ENCODE measurements around the gene RPL10A. TPM values are rescaled to one million over a fixed set of nuclear protein-coding genes. Genes with fewer than 3 reads are reported as not detected.
"Not testable (repeated sequence)": the region's sequence is repeated elsewhere in the genome, so short reads cannot be mapped to it uniquely, and the experiment has no call there.

The RPL10A gene
- total RNA-seq, 1 experiment from 2014 or later: 1,082 TPM

GRCh38 chr6:35429463-35429862 is 38.7 kb upstream of the RPL10A start:
- Histone ChIP-seq H3K36me3 (ENCODE audit: control insufficient read depth, insufficient read depth, low read length) (no peaks in the 10 kb centered on the region), H3K4me1 (no peaks in the 10 kb centered on the region; the same call in 1 of the 2 replicates), H3K4me3 (ENCODE audit: low read depth, low read length) (no peak overlapping the region), H3K9me3 (no peaks in the 10 kb centered on the region), H3K27me3 (replicated peaks; ENCODE audit: control insufficient read depth, insufficient read depth, low read length) (no peaks in the 10 kb centered on the region)
- Mint-ChIP-seq H3K27me3 (ENCODE audit: insufficient read depth, unreplicated experiment) (no peaks in the 10 kb centered on the region), H3K27ac (ENCODE audit: unreplicated experiment) (no peak overlapping the region), H3K36me3 (ENCODE audit: insufficient read depth, unreplicated experiment) (no peaks in the 10 kb centered on the region), H3K4me3 (ENCODE audit: unreplicated experiment) (no peak overlapping the region), H3K9me3 (ENCODE audit: unreplicated experiment) (peaks cover 10% of the 10 kb centered on the region), H3K4me1 (ENCODE audit: low read depth, unreplicated experiment) (no peaks in the 10 kb centered on the region)
- no peak for DNase-seq
- TF ChIP-seq CTCF (IDR thresholded peaks at IDR 0.05; ENCODE audit: insufficient read depth in 1 of 2, low read depth in 1 of 2, low read length in 1 of 2, severe bottlenecking in 1 of 2, unreplicated experiment in 1 of 2): no peak
- POLR2A ChIA-PET: no interaction called here
- intact Hi-C loops (cut with micrococcal nuclease; ENCODE audit: unreplicated experiment): no loop called here
- CTCF ChIA-PET: no interaction called here
- BruUV-seq (replicated peaks): no TSS peak

DNA sequence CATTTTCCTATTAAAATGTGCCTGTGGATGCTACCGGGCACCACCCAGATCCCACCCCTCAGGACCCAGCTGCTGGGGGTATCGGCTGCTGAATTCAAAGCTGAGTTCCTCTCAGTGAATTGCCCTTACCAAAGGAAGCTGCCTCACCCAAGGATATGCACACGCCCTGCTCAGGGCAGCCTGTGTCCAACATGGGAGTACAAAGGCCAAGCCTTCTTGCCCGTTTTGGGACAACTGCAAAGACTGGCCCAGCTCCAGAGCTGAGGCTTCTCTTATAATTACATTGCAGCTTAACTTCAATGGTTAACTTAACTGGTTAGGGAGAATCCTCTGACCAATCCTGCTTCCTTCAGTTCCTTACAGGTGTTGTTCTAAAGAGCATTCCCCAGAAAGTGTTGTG is 35.9 kb upstream of the RPL10A start:
- POLR2A ChIA-PET: no interaction called here
- H3K4me1 ChIP-seq: no peaks in the 10 kb centered on the region
- H3K9me3 Mint-ChIP-seq (ENCODE audit: unreplicated experiment): peaks cover 10% of the 10 kb centered on the region

DNA sequence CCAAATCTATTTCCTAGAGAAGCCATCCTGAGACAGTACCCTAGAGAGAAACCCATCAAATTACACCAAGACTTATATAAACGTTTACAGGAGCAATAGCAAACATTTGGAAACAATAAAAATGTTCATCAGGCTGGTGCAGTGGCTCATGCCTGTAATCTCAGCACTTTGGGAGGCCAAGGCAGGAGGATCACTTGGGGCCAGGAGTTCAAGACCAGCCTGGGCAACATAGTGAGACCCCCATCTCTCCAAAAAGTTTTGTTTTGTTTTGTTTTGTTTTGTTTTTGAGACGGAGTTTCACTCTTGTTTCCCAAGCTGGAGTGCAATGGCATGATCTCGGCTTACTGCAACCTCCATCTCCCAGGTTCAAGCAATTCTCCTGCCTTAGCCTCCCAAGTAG is 35.5 kb upstream of the RPL10A start:
- H3K4me1 ChIP-seq; H3K4me3 ChIP-seq (ENCODE audit: low read depth, low read length); H3K27ac Mint-ChIP-seq (ENCODE audit: unreplicated experiment); POLR2A ChIA-PET; H3K4me1 Mint-ChIP-seq (ENCODE audit: low read depth, unreplicated experiment); H3K27me3 Mint-ChIP-seq (ENCODE audit: insufficient read depth, unreplicated experiment); H3K36me3 Mint-ChIP-seq (ENCODE audit: insufficient read depth, unreplicated experiment); CTCF ChIA-PET; BruUV-seq (replicated peaks); H3K36me3 ChIP-seq (ENCODE audit: control insufficient read depth, insufficient read depth, low read length); intact Hi-C loops (cut with micrococcal nuclease; ENCODE audit: unreplicated experiment); DNase-seq; H3K27me3 ChIP-seq (replicated peaks; ENCODE audit: control insufficient read depth, insufficient read depth, low read length); H3K9me3 ChIP-seq; H3K9me3 Mint-ChIP-seq (ENCODE audit: unreplicated experiment); H3K4me3 Mint-ChIP-seq (ENCODE audit: unreplicated experiment): not testable (repeated sequence)

More for the DNA sequence above, 35.9 kb upstream of the RPL10A start:
- no peaks in the 10 kb centered on the region for H3K27me3 ChIP-seq (replicated peaks; ENCODE audit: control insufficient read depth, insufficient read depth, low read length)
- H3K4me1 Mint-ChIP-seq (ENCODE audit: low read depth, unreplicated experiment): no peaks in the 10 kb centered on the region
- intact Hi-C loops (cut with micrococcal nuclease; ENCODE audit: unreplicated experiment): no loop called here
- no peak overlapping the region for H3K4me3 ChIP-seq (ENCODE audit: low read depth, low read length)
- CTCF ChIA-PET: no interaction called here
- no peak for DNase-seq
- TF ChIP-seq CTCF (IDR thresholded peaks at IDR 0.05; ENCODE audit: insufficient read depth in 1 of 2, low read depth in 1 of 2, low read length in 1 of 2, severe bottlenecking in 1 of 2, unreplicated experiment in 1 of 2): no peak
- no peaks in the 10 kb centered on the region for H3K36me3 ChIP-seq (ENCODE audit: control insufficient read depth, insufficient read depth, low read length)
- no peaks in the 10 kb centered on the region for H3K36me3 Mint-ChIP-seq (ENCODE audit: insufficient read depth, unreplicated experiment)
- H3K9me3 ChIP-seq: no peaks in the 10 kb centered on the region
- BruUV-seq (replicated peaks): no TSS peak
- no peak overlapping the region for H3K27ac Mint-ChIP-seq (ENCODE audit: unreplicated experiment)
- no peak overlapping the region for H3K4me3 Mint-ChIP-seq (ENCODE audit: unreplicated experiment)
- no peaks in the 10 kb centered on the region for H3K27me3 Mint-ChIP-seq (ENCODE audit: insufficient read depth, unreplicated experiment)

Measured in Caco-2 (cell line).